Measurements from ENCODE around the gene LYRM9.

DNA sequence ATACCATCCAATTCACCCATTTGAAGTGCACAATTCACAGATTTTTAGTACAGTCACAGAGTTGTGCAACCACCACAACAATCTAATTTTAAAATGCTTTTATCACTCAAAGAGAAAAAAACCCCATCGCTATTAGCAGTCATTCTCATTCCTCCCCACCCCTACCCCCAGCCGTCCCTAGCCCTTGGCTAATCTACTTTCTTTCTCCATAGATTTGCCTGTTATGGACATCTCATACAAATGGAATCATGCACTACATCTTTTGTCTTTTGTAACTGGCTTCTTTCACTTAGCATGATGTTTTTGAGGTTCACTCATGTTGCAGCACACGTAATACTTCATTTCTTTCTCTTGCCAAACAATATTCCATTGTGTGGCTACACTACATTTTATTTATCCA, 20.4 kb downstream of the LYRM9 start:
- TF ChIP-seq, protein P1, sequence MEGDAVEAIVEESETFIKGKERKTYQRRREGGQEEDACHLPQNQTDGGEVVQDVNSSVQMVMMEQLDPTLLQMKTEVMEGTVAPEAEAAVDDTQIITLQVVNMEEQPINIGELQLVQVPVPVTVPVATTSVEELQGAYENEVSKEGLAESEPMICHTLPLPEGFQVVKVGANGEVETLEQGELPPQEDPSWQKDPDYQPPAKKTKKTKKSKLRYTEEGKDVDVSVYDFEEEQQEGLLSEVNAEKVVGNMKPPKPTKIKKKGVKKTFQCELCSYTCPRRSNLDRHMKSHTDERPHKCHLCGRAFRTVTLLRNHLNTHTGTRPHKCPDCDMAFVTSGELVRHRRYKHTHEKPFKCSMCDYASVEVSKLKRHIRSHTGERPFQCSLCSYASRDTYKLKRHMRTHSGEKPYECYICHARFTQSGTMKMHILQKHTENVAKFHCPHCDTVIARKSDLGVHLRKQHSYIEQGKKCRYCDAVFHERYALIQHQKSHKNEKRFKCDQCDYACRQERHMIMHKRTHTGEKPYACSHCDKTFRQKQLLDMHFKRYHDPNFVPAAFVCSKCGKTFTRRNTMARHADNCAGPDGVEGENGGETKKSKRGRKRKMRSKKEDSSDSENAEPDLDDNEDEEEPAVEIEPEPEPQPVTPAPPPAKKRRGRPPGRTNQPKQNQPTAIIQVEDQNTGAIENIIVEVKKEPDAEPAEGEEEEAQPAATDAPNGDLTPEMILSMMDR (IDR thresholded peaks at IDR 0.05): no peak
- TF ChIP-seq EP300 (IDR thresholded peaks at IDR 0.05) (no peak), POLR2AphosphoS5 (IDR thresholded peaks at IDR 0.05) (no peak)
